HepG2 (cell line): ENCODE results near the gene ANKRD60. TPM values are rescaled to one million over a fixed set of nuclear protein-coding genes. Genes with fewer than 3 reads are reported as not detected.

ENCODE experiments used
- ATAC-seq: fragments of 200-7000 bp; cut with Tn5 transposase; 3 replicates; pipeline ENCODE4 v1.9.1; 2020; ENCODE audit warnings: mild to moderate bottlenecking, moderate library complexity
- BruUV-seq: library from RNA; stranded (reverse); fragments of 400-500 nt; replicated peaks from 2 replicates; lab custom pipeline; 2021; lab: Mats Ljungman, UMichigan
- CTCF ChIA-PET: fragments of 300-600 bp; formaldehyde crosslinking; extraction: SDS; loops from one replicate; lab custom pipeline; 2021; ENCODE audit warnings: low total read pairs, inconsistent platforms, low intra/inter-chr PET ratio; lab: Yijun Ruan, JAX
- POLR2A ChIA-PET: fragments of 350-600 bp; sonication (Branson Sonifier 250); formaldehyde crosslinking; loops from one replicate; lab custom pipeline; 2020; ENCODE audit warnings: antibody characterized with exemption, inconsistent platforms; lab: Yijun Ruan, JAX
- DNase-seq: peaks from one replicate; pipeline ENCODE4 v3.0.0-alpha.2; 2015; ENCODE audit warnings: low spot score
- FAIRE-seq: peaks from 3 replicates; lab custom pipeline; 2011; peaks lifted over from hg19 to GRCh38; lab: Jason Lieb, UNC
- H2AFZ ChIP-seq: one replicate; pipeline ENCODE4 v1.6.1; 2011; ENCODE audit warnings: low read length, inconsistent platforms
- H3K27ac ChIP-seq: fragments of 300-600 bp; 3 replicates; pipeline ENCODE4 v1.8.0; 2011; ENCODE audit warnings: mixed run types, mild to moderate bottlenecking, mixed read lengths, low read length, inconsistent platforms; ENCODE audit not compliant: insufficient read depth; ENCODE audit errors: extremely low read length
- H3K27me3 ChIP-seq, 2 experiments: fragments of 200-600 bp in 1 of 2; 2 replicates in 1 of 2; 3 replicates in 1 of 2; pipeline versions ENCODE4 v1.6.0 to v1.8.0; 2011; ENCODE audit warnings: low read length in 2 of 2, mild to moderate bottlenecking in 2 of 2, moderate library complexity in 2 of 2, inconsistent platforms in 1 of 2; ENCODE audit not compliant: insufficient read depth in 2 of 2, control insufficient read depth in 1 of 2
- H3K36me3 ChIP-seq, 2 experiments: fragments of 200-600 bp in 1 of 2; replicated peaks in 1 of 2; 2 replicates in 1 of 2; 3 replicates in 1 of 2; pipeline versions ENCODE4 v1.5.1 to v1.8.0; 2011; ENCODE audit warnings: low read length in 2 of 2, inconsistent platforms in 1 of 2; ENCODE audit not compliant: insufficient read depth in 2 of 2, control insufficient read depth in 1 of 2
- H3K4me1 ChIP-seq: 2 replicates; pipeline ENCODE4 v1.5.1; 2012; ENCODE audit warnings: low read length, inconsistent platforms; ENCODE audit not compliant: insufficient read depth
- H3K4me2 ChIP-seq: 2 replicates; pipeline ENCODE4 v1.6.0; 2011; ENCODE audit warnings: low read depth, low read length, inconsistent platforms
- H3K4me3 ChIP-seq, 3 experiments: fragments of 200-600 bp in 1 of 3; sonication (generic), shearing (Covaris generic) in 1 of 3; replicated peaks in 1 of 3; 2 replicates each; pipeline ENCODE4 v1.5.1; 2011 to 2016; ENCODE audit warnings: low read length in 3 of 3, inconsistent platforms in 2 of 3, low read depth in 2 of 3, mild to moderate bottlenecking in 2 of 3, control low read depth in 1 of 3, mixed read lengths in 1 of 3; ENCODE audit not compliant: insufficient read depth in 1 of 3
- H3K79me2 ChIP-seq: one replicate; pipeline ENCODE4 v1.6.1; 2011; ENCODE audit warnings: low read length, inconsistent platforms; ENCODE audit not compliant: insufficient read depth
- H3K9ac ChIP-seq: 2 replicates; pipeline ENCODE4 v1.6.0; 2011; ENCODE audit warnings: mild to moderate bottlenecking, low read depth, low read length, inconsistent platforms; ENCODE audit not compliant: insufficient read depth
- H3K9me3 ChIP-seq: 2 replicates; pipeline ENCODE4 v1.5.1; 2012; ENCODE audit warnings: mild to moderate bottlenecking, low read length
- H4K20me1 ChIP-seq: 2 replicates; pipeline ENCODE4 v1.6.0; 2011; ENCODE audit warnings: inconsistent platforms, mild to moderate bottlenecking, low read length, moderate library complexity; ENCODE audit not compliant: insufficient read depth
- CAMTA2 ChIP-seq: sonication (generic); formaldehyde crosslinking; IDR thresholded peaks from 2 replicates; pipeline ENCODE4 v1.4.0; 2020; ENCODE audit warnings: mild to moderate bottlenecking, missing genetic modification reagents, borderline replicate concordance
- EP300 ChIP-seq, 3 experiments: sonication (generic) in 1 of 3; formaldehyde crosslinking in 1 of 3; IDR thresholded peaks; 2 replicates each; pipeline versions ENCODE4 v1.5.1 to v1.6.1; 2011 to 2020; ENCODE audit warnings: low read depth in 2 of 3, low read length in 2 of 3, borderline replicate concordance in 1 of 3, improper control_type of control experiment in 1 of 3, mild to moderate bottlenecking in 1 of 3, missing genetic modification reagents in 1 of 3, moderate library complexity in 1 of 3
- HNRNPH1 ChIP-seq: fragments of 200-400 bp; formaldehyde crosslinking; optimal IDR thresholded peaks from 2 replicates; pipeline ENCODE3; 2017; ENCODE audit warnings: mild to moderate bottlenecking, low read depth, low read length
- KAT8 ChIP-seq: IDR thresholded peaks from 2 replicates; pipeline ENCODE4 v1.6.1; 2016; ENCODE audit warnings: missing genetic modification reagents, missing compliant biosample characterization
- MED1 ChIP-seq: sonication (generic); formaldehyde crosslinking; IDR thresholded peaks from 2 replicates; pipeline ENCODE4 v1.4.0; 2020; ENCODE audit warnings: missing genetic modification reagents
- NFYC ChIP-seq: IDR thresholded peaks from 2 replicates; pipeline ENCODE4 v1.6.1; 2016; ENCODE audit warnings: missing genetic modification reagents, missing compliant biosample characterization
- YEATS2 ChIP-seq: sonication (generic); formaldehyde crosslinking; IDR thresholded peaks from 2 replicates; pipeline ENCODE4 v1.4.0; 2020; ENCODE audit warnings: missing genetic modification reagents, borderline replicate concordance
- ZFY ChIP-seq: sonication (generic); formaldehyde crosslinking; IDR thresholded peaks from 2 replicates; pipeline ENCODE4 v1.4.0; 2020; ENCODE audit warnings: missing genetic modification reagents
- ZNF230 ChIP-seq: sonication (generic); formaldehyde crosslinking; IDR thresholded peaks from 2 replicates; pipeline ENCODE4 v1.4.0; 2020; ENCODE audit warnings: mild to moderate bottlenecking, missing genetic modification reagents
- ZNF354B ChIP-seq: sonication (generic); formaldehyde crosslinking; IDR thresholded peaks from 2 replicates; pipeline ENCODE4 v1.8.0; 2022; ENCODE audit warnings: mild to moderate bottlenecking, missing genetic modification reagents
- ZNF451 ChIP-seq: sonication (generic); formaldehyde crosslinking; IDR thresholded peaks from 2 replicates; pipeline ENCODE4 v1.5.0; 2020; ENCODE audit warnings: mild to moderate bottlenecking, missing genetic modification reagents
- ZNF558 ChIP-seq: sonication (generic); formaldehyde crosslinking; IDR thresholded peaks from 2 replicates; pipeline ENCODE4 v1.9.0; 2022; ENCODE audit warnings: mild to moderate bottlenecking, missing genetic modification reagents, borderline replicate concordance
- WGBS: methylation state at CpG from one replicate; pipeline ENCODE4 v1.1.6; 2017; ENCODE audit warnings: low lambda C conversion rate; 5-methylcytosine and 5-hydroxymethylcytosine counted together
- in situ Hi-C: cut with HindIII; loops from 2 replicates; pipeline ENCODE4 v1.10.0; 2017; ENCODE audit warnings: low pct_unique_long_range_greater_than_20kb; ENCODE audit not compliant: extremely low pct_ligation_motif_present
- intact Hi-C: fragments of 100-400 bp; cut with micrococcal nuclease; formaldehyde crosslinking; loops from one replicate; pipeline ENCODE4 v1.10.0; 2022; ENCODE audit not compliant: unreplicated experiment
- polyA plus RNA-seq, 8 experiments: library from polyadenylated mRNA; depleted of rRNA in 3 of 8; stranded (reverse) in 7 of 8; unstranded in 1 of 8; fragments of >200 nt; fragmentation: Illumina TruSeq in 4 of 8; extraction: Trizol in 4 of 8; gene quantifications; 2 replicates each; pipeline versions ENCODE4 v1.2.1 to v1.2.3, GENCODE V29; 2011 to 2016; ENCODE audit warnings: low read depth in 4 of 8, missing spikeins in 1 of 8, mixed read lengths in 1 of 8; ENCODE audit not compliant: insufficient read depth in 1 of 8
- total RNA-seq, 5 experiments: library from RNA; depleted of rRNA; stranded (reverse); fragments of >200 nt; fragmentation: Illumina TruSeq; extraction: Trizol; gene quantifications; 2 replicates each; pipeline ENCODE4 v1.2.3, GENCODE V29; 2016; ENCODE audit warnings: low read depth in 1 of 5
- TF ChIP-seq, protein P1 (sequence below): sonication (generic); formaldehyde crosslinking; conservative IDR thresholded peaks from 2 replicates; pipeline ENCODE4 v1.4.0; 2020; ENCODE audit warnings: missing genetic modification reagents
- TF ChIP-seq, protein P2 (sequence below): sonication (generic); formaldehyde crosslinking; IDR thresholded peaks from 2 replicates; pipeline ENCODE4 v1.4.0; 2020; ENCODE audit warnings: missing genetic modification reagents
- TF ChIP-seq, protein P3 (sequence below): sonication (generic); formaldehyde crosslinking; IDR thresholded peaks from 2 replicates; pipeline ENCODE4 v1.9.0; 2022; ENCODE audit warnings: low read depth, missing genetic modification reagents
- TF ChIP-seq, protein P4 (sequence below): sonication (generic); formaldehyde crosslinking; IDR thresholded peaks from 2 replicates; pipeline ENCODE4 v1.4.0; 2020; ENCODE audit warnings: mild to moderate bottlenecking, missing genetic modification reagents, borderline replicate concordance

Gene ANKRD60
- total and polyA plus RNA-seq, 2 of the 13 experiments (the other 11 are each of a cell fraction or from before 2014, with no cell fraction given), result not detected

DNA sequence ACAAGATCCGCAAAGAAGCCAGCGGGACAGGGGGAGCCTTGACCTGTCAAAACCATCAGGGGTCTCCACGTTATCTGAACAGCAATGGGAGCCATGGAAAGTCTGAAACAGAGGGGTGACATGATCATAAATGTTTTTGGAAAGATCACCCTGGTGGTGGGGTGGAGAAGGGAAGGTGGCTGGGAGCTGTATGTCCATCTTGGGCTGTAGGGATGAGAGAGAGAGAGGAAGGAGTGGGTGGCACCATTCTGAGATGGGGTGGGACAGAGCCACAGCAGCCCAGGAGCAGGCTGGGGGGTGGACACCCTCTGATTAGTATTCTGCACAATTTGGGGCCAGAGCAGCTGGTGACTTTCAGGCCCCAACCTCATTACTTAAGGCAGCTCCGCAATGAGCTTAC is 30.1 kb downstream of the ANKRD60 start:
- H3K36me3 ChIP-seq, result no peaks in the 10 kb centered on the region
- no peak overlapping the region for H3K27ac ChIP-seq
- DNase-seq (no peak), FAIRE-seq (no peak), ATAC-seq (no peak)
- no TSS peak for BruUV-seq
- no peak overlapping the region for H3K9ac ChIP-seq
- H3K4me1 ChIP-seq, result no peaks in the 10 kb centered on the region
- H2AFZ ChIP-seq, result no peak overlapping the region
- 45% methylated on average over 4 of the region's 4 CpGs for WGBS
- no peak overlapping the region for H3K4me3 ChIP-seq
- CTCF ChIA-PET, result no interaction called here
- H3K79me2 ChIP-seq, result no peaks in the 10 kb centered on the region
- H3K4me2 ChIP-seq, result no peak overlapping the region
- no peaks in the 10 kb centered on the region for H4K20me1 ChIP-seq
- H3K27me3 ChIP-seq, result peaks cover 5 to 44% of the 10 kb centered on the region in 2 experiments; a peak in 4 of 5 replicates
- POLR2A ChIA-PET, result no interaction called here
- in situ Hi-C loops, result no loop called here
- peaks cover 6% of the 10 kb centered on the region for H3K9me3 ChIP-seq
- intact Hi-C loops, result no loop called here
- TF ChIP-seq, protein P1, sequence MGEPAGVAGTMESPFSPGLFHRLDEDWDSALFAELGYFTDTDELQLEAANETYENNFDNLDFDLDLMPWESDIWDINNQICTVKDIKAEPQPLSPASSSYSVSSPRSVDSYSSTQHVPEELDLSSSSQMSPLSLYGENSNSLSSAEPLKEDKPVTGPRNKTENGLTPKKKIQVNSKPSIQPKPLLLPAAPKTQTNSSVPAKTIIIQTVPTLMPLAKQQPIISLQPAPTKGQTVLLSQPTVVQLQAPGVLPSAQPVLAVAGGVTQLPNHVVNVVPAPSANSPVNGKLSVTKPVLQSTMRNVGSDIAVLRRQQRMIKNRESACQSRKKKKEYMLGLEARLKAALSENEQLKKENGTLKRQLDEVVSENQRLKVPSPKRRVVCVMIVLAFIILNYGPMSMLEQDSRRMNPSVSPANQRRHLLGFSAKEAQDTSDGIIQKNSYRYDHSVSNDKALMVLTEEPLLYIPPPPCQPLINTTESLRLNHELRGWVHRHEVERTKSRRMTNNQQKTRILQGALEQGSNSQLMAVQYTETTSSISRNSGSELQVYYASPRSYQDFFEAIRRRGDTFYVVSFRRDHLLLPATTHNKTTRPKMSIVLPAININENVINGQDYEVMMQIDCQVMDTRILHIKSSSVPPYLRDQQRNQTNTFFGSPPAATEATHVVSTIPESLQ (CRISPR knock-in tag), result no peak
- TF ChIP-seq EP300 (IDR thresholded peaks at IDR 0.05; ENCODE audit: low read depth in 2 of 2, low read length in 2 of 2) (no peak), EP300 (CRISPR knock-in tag; IDR thresholded peaks at IDR 0.05; ENCODE audit: borderline replicate concordance) (no peak), CAMTA2 (no peak), NFYC (CRISPR knock-in tag) (no peak), KAT8 (no peak), ZNF354B (CRISPR knock-in tag) (no peak), YEATS2 (CRISPR knock-in tag) (no peak), ZNF558 (CRISPR knock-in tag) (no peak), ZNF451 (CRISPR knock-in tag) (no peak), MED1 (CRISPR knock-in tag) (no peak), ZFY (no peak), ZNF230 (CRISPR knock-in tag) (no peak), HNRNPH1 (no peak)
- TF ChIP-seq, protein P2, sequence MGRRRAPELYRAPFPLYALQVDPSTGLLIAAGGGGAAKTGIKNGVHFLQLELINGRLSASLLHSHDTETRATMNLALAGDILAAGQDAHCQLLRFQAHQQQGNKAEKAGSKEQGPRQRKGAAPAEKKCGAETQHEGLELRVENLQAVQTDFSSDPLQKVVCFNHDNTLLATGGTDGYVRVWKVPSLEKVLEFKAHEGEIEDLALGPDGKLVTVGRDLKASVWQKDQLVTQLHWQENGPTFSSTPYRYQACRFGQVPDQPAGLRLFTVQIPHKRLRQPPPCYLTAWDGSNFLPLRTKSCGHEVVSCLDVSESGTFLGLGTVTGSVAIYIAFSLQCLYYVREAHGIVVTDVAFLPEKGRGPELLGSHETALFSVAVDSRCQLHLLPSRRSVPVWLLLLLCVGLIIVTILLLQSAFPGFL (CRISPR knock-in tag), result no peak
- TF ChIP-seq, protein P3, sequence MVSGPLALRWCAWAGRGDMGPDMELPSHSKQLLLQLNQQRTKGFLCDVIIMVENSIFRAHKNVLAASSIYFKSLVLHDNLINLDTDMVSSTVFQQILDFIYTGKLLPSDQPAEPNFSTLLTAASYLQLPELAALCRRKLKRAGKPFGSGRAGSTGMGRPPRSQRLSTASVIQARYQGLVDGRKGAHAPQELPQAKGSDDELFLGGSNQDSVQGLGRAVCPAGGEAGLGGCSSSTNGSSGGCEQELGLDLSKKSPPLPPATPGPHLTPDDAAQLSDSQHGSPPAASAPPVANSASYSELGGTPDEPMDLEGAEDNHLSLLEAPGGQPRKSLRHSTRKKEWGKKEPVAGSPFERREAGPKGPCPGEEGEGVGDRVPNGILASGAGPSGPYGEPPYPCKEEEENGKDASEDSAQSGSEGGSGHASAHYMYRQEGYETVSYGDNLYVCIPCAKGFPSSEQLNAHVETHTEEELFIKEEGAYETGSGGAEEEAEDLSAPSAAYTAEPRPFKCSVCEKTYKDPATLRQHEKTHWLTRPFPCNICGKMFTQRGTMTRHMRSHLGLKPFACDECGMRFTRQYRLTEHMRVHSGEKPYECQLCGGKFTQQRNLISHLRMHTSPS, result no peak
- TF ChIP-seq, protein P4, sequence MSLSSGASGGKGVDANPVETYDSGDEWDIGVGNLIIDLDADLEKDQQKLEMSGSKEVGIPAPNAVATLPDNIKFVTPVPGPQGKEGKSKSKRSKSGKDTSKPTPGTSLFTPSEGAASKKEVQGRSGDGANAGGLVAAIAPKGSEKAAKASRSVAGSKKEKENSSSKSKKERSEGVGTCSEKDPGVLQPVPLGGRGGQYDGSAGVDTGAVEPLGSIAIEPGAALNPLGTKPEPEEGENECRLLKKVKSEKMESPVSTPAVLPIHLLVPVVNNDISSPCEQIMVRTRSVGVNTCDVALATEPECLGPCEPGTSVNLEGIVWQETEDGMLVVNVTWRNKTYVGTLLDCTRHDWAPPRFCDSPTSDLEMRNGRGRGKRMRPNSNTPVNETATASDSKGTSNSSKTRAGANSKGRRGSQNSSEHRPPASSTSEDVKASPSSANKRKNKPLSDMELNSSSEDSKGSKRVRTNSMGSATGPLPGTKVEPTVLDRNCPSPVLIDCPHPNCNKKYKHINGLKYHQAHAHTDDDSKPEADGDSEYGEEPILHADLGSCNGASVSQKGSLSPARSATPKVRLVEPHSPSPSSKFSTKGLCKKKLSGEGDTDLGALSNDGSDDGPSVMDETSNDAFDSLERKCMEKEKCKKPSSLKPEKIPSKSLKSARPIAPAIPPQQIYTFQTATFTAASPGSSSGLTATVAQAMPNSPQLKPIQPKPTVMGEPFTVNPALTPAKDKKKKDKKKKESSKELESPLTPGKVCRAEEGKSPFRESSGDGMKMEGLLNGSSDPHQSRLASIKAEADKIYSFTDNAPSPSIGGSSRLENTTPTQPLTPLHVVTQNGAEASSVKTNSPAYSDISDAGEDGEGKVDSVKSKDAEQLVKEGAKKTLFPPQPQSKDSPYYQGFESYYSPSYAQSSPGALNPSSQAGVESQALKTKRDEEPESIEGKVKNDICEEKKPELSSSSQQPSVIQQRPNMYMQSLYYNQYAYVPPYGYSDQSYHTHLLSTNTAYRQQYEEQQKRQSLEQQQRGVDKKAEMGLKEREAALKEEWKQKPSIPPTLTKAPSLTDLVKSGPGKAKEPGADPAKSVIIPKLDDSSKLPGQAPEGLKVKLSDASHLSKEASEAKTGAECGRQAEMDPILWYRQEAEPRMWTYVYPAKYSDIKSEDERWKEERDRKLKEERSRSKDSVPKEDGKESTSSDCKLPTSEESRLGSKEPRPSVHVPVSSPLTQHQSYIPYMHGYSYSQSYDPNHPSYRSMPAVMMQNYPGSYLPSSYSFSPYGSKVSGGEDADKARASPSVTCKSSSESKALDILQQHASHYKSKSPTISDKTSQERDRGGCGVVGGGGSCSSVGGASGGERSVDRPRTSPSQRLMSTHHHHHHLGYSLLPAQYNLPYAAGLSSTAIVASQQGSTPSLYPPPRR (CRISPR knock-in tag), result no peak
